ENCODE results near the gene ATP4A.

DNA sequence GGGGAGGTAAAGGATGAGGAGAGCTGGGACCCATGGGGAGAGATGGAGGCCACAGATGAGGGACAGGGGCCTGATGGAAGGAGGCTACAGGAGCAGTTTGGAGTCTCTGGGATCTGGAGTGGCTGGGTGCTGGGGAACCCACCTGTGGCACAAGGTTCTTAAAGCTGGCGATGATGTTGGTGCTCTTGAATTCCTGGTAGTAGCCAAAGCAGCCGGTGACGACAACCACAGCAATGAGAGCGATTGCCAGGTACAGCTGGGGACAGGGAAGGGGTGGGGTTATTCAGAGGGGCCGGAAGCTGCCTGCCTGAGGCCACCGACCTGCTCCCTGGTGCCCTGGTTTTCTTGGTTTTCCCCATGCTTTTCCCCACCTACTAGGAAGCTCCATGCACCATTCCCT, 2.8 kb downstream of the ATP4A start:
- TF ChIP-seq EZH2 (IDR thresholded peaks at IDR 0.05; ENCODE audit: insufficient read depth, low read length) (no peak), CTCF (IDR thresholded peaks at IDR 0.05; ENCODE audit: insufficient read depth, low read depth, low read length) (no peak)
